Kidney (tissue), 14 donors: Measurements from ENCODE around the gene SLC30A3. TPM values are rescaled to one million over a fixed set of nuclear protein-coding genes. Genes with fewer than 3 reads are reported as not detected.

Experiments
- DNase-seq, 5 donors: peaks; one replicate each; pipeline ENCODE4 v3.0.0-alpha.2; 2013 to 2020
- FAIRE-seq: peaks from 2 replicates; lab custom pipeline; 2012; peaks lifted over from hg19 to GRCh38; lab: Jason Lieb, UNC
- H3K27ac ChIP-seq, 2 donors: one replicate each; pipeline ENCODE4 v1.7.0; 2013; ENCODE audit warnings: low read depth in 2 of 2, low read length in 2 of 2, inconsistent platforms in 1 of 2
- H3K27me3 ChIP-seq: one replicate; pipeline ENCODE4 v1.7.1; 2013; ENCODE audit warnings: low read length, inconsistent platforms; ENCODE audit not compliant: control insufficient read depth, insufficient read depth
- H3K36me3 ChIP-seq, 3 donors: one replicate each; pipeline versions ENCODE4 v1.7.0 to v1.7.1; 2013; ENCODE audit warnings: low read length in 3 of 3, control low read depth in 1 of 3, inconsistent platforms in 1 of 3; ENCODE audit not compliant: insufficient read depth in 3 of 3, control insufficient read depth in 2 of 3
- H3K4me1 ChIP-seq, 3 donors: one replicate each; pipeline versions ENCODE4 v1.7.0 to v1.7.1; 2013; ENCODE audit warnings: low read length in 3 of 3, inconsistent platforms in 1 of 3, low read depth in 1 of 3; ENCODE audit not compliant: control insufficient read depth in 2 of 3, insufficient read depth in 2 of 3
- H3K4me3 ChIP-seq, 3 donors: one replicate each; pipeline versions ENCODE4 v1.7.0 to v1.8.1; 2013; ENCODE audit warnings: low read length in 3 of 3, control low read depth in 1 of 3, inconsistent platforms in 1 of 3
- H3K9ac ChIP-seq, 3 donors: one replicate each; pipeline versions ENCODE4 v1.7.0 to v1.7.1; 2013; ENCODE audit warnings: low read length in 3 of 3, control low read depth in 1 of 3, inconsistent platforms in 1 of 3
- H3K9me3 ChIP-seq, 3 donors: one replicate each; pipeline versions ENCODE4 v1.7.0 to v1.7.1; 2013; ENCODE audit warnings: low read length in 3 of 3, control low read depth in 1 of 3, inconsistent platforms in 1 of 3; ENCODE audit not compliant: control insufficient read depth in 2 of 3, insufficient read depth in 1 of 3
- CTCF ChIP-seq: IDR thresholded peaks from 3 replicates; pipeline ENCODE4 v1.5.1; 2012; ENCODE audit warnings: mild to moderate bottlenecking, moderate library complexity, borderline replicate concordance; ENCODE audit not compliant: insufficient read depth; ENCODE audit errors: extremely low read depth
- intact Hi-C: fragments of 100-400 bp; cut with DNase I; formaldehyde crosslinking; loops from one replicate; pipeline ENCODE4 v1.11.1; 2022
- polyA plus RNA-seq: library from polyadenylated mRNA; stranded (reverse); fragments of 350-450 nt; fragmentation: Illumina TruSeq; extraction: RNeasy Lipid Tissue Mini Kit (QIAGEN cat#74804); gene quantifications from one replicate; pipeline ENCODE4 v1.2.3, GENCODE V29; 2014; ENCODE audit warnings: low read depth, low replicate concordance; ENCODE audit not compliant: insufficient read depth
- total RNA-seq: library from RNA; stranded (reverse); fragmentation: NEBNext Ultra II Directional; extraction: Animal tissue kit (Norgen Biotek cat#: 25700); gene quantifications from one replicate; pipeline ENCODE4 v1.2.1, GENCODE V29; 2021
- donor health status: control.
- donor health status: control.
- donor health status: control.
- donor health status: control.
- donor health status: control.
- donor health status: DM: yes; HTN: yes; CAD: no.
- donor health status: Normal renal cell carcinoma (clear cell type).

SLC30A3 gene
- total and polyA plus RNA-seq, 2 donors from 2014 or later, result 0.31 TPM; not detected in 1

GRCh38 chr2:27243391-27244130 is 19.3 kb downstream of the SLC30A3 start:
- Histone ChIP-seq H3K27ac (no peak overlapping the region), H3K27me3 (no peaks in the 10 kb centered on the region), H3K36me3 (peaks cover 0 to 27% (median 18%) of the 10 kb centered on the region in 3 donors), H3K9ac (no peak overlapping the region), H3K4me3 (no peak overlapping the region), H3K9me3 (no peaks in the 10 kb centered on the region), H3K4me1 (no peaks in the 10 kb centered on the region)
- no peak for DNase-seq
- FAIRE-seq, result no peak
- no peak for TF ChIP-seq CTCF
- intact Hi-C loops, result no loop called here

- no peak overlapping the region for H3K4me3 ChIP-seq
- no peak for TF ChIP-seq CTCF
- intact Hi-C loops, result no loop called here
- H3K9ac ChIP-seq, result no peak overlapping the region
- no peak overlapping the region for H3K27ac ChIP-seq
- H3K9me3 ChIP-seq, result no peaks in the 10 kb centered on the region
- no peak for DNase-seq
- FAIRE-seq, result no peak
- peaks cover 0 to 35% (median 26%) of the 10 kb centered on the region in 3 donors for H3K36me3 ChIP-seq
- no peaks in the 10 kb centered on the region for H3K4me1 ChIP-seq
- H3K27me3 ChIP-seq, result no peaks in the 10 kb centered on the region
These were observed 20.3 kb downstream of the SLC30A3 start for GRCh38 chr2:27242614-27242951.

GRCh38 chr2:27241761-27242613 is 20.9 kb downstream of the SLC30A3 start:
- no peak for TF ChIP-seq CTCF
- Histone ChIP-seq H3K36me3 (peaks cover 0 to 40% (median 28%) of the 10 kb centered on the region in 3 donors), H3K4me1 (no peaks in the 10 kb centered on the region), H3K4me3 (no peak overlapping the region), H3K27ac (no peak overlapping the region), H3K27me3 (no peaks in the 10 kb centered on the region), H3K9ac (no peak overlapping the region), H3K9me3 (no peaks in the 10 kb centered on the region)
- intact Hi-C loops, result no loop called here
- FAIRE-seq (no peak), DNase-seq (no peak)
